Astrocyte (in vitro differentiated cells and primary cell): Measurements from ENCODE around the gene CD79A.

Experiments
- EZH2 ChIP-seq: IDR thresholded peaks from 2 replicates; pipeline ENCODE4 v1.6.1; 2012; ENCODE audit warnings: mild to moderate bottlenecking, low read length, inconsistent platforms; ENCODE audit not compliant: insufficient read depth
- TF ChIP-seq, protein P1 (sequence below): IDR thresholded peaks from 2 replicates; pipeline ENCODE4 v1.5.1; 2011; ENCODE audit warnings: low read depth, mild to moderate bottlenecking, inconsistent platforms, low read length, moderate library complexity; ENCODE audit not compliant: insufficient read depth

DNA sequence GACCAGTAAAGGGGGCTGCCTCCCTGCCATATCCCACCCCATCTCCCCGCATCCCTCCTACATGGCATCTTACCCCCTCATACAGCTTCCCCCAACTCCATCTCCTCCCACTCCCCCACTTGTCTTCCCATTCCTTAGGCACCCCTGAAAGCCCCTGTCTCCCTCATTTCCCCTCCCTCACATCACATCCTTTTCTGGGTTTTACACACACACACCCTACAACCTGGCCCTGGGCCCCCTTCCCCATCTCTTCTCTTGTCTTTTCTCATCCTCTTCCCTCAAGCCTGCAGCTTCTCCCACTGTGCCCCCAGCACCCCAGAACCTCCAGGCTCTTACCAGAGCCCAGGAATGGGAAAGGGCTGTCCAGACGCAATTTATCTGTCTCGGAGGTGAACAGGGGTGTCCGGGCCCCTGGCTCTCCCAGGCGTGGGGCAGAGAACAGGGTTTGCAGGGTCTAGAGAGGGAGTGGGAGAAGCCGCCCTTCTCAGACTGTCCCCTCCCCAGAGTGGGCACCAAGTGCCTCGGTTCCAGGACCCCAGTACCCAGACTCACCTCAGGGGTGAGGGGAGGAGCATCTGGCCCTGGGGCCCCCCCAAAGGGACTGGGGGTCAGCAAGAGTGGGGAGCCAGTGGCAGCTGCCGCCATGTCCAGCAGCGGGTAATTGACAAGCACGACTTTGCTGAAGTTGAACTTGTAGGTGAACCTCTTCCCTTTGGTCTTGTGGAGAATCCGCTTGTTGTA, 31.8 kb downstream of the CD79A start:
- TF ChIP-seq, protein P1, sequence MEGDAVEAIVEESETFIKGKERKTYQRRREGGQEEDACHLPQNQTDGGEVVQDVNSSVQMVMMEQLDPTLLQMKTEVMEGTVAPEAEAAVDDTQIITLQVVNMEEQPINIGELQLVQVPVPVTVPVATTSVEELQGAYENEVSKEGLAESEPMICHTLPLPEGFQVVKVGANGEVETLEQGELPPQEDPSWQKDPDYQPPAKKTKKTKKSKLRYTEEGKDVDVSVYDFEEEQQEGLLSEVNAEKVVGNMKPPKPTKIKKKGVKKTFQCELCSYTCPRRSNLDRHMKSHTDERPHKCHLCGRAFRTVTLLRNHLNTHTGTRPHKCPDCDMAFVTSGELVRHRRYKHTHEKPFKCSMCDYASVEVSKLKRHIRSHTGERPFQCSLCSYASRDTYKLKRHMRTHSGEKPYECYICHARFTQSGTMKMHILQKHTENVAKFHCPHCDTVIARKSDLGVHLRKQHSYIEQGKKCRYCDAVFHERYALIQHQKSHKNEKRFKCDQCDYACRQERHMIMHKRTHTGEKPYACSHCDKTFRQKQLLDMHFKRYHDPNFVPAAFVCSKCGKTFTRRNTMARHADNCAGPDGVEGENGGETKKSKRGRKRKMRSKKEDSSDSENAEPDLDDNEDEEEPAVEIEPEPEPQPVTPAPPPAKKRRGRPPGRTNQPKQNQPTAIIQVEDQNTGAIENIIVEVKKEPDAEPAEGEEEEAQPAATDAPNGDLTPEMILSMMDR: no peak
- TF ChIP-seq EZH2: no peak
